HepG2 (cell line): ENCODE results near the gene C2orf80. TPM values are rescaled to one million over a fixed set of nuclear protein-coding genes. Genes with fewer than 3 reads are reported as not detected.
A peak's percentile ranks its signal among the peaks of the same experiment; 100 is the strongest.

Experiments
- ATAC-seq: fragments of 200-7000 bp; cut with Tn5 transposase; 3 replicates; pipeline ENCODE4 v1.9.1; 2020; ENCODE audit warnings: mild to moderate bottlenecking, moderate library complexity
- BruUV-seq: library from RNA; stranded (reverse); fragments of 400-500 nt; replicated peaks from 2 replicates; lab custom pipeline; 2021; lab: Mats Ljungman, UMichigan
- CTCF ChIA-PET: fragments of 300-600 bp; formaldehyde crosslinking; extraction: SDS; loops from one replicate; lab custom pipeline; 2021; ENCODE audit warnings: low total read pairs, inconsistent platforms, low intra/inter-chr PET ratio; lab: Yijun Ruan, JAX
- POLR2A ChIA-PET: fragments of 350-600 bp; sonication (Branson Sonifier 250); formaldehyde crosslinking; loops from one replicate; lab custom pipeline; 2020; ENCODE audit warnings: antibody characterized with exemption, inconsistent platforms; lab: Yijun Ruan, JAX
- DNase-seq: peaks from one replicate; pipeline ENCODE4 v3.0.0-alpha.2; 2015; ENCODE audit warnings: low spot score
- FAIRE-seq: peaks from 3 replicates; lab custom pipeline; 2011; peaks lifted over from hg19 to GRCh38; lab: Jason Lieb, UNC
- H2AFZ ChIP-seq: one replicate; pipeline ENCODE4 v1.6.1; 2011; ENCODE audit warnings: low read length, inconsistent platforms
- H3K27ac ChIP-seq: fragments of 300-600 bp; 3 replicates; pipeline ENCODE4 v1.8.0; 2011; ENCODE audit warnings: mixed run types, mild to moderate bottlenecking, mixed read lengths, low read length, inconsistent platforms; ENCODE audit not compliant: insufficient read depth; ENCODE audit errors: extremely low read length
- H3K27me3 ChIP-seq, 2 experiments: fragments of 200-600 bp in 1 of 2; 2 replicates in 1 of 2; 3 replicates in 1 of 2; pipeline versions ENCODE4 v1.6.0 to v1.8.0; 2011; ENCODE audit warnings: low read length in 2 of 2, mild to moderate bottlenecking in 2 of 2, moderate library complexity in 2 of 2, inconsistent platforms in 1 of 2; ENCODE audit not compliant: insufficient read depth in 2 of 2, control insufficient read depth in 1 of 2
- H3K36me3 ChIP-seq, 2 experiments: fragments of 200-600 bp in 1 of 2; replicated peaks in 1 of 2; 2 replicates in 1 of 2; 3 replicates in 1 of 2; pipeline versions ENCODE4 v1.5.1 to v1.8.0; 2011; ENCODE audit warnings: low read length in 2 of 2, inconsistent platforms in 1 of 2; ENCODE audit not compliant: insufficient read depth in 2 of 2, control insufficient read depth in 1 of 2
- H3K4me1 ChIP-seq: 2 replicates; pipeline ENCODE4 v1.5.1; 2012; ENCODE audit warnings: low read length, inconsistent platforms; ENCODE audit not compliant: insufficient read depth
- H3K4me2 ChIP-seq: 2 replicates; pipeline ENCODE4 v1.6.0; 2011; ENCODE audit warnings: low read depth, low read length, inconsistent platforms
- H3K4me3 ChIP-seq, 3 experiments: fragments of 200-600 bp in 1 of 3; sonication (generic), shearing (Covaris generic) in 1 of 3; replicated peaks in 1 of 3; 2 replicates each; pipeline ENCODE4 v1.5.1; 2011 to 2016; ENCODE audit warnings: low read length in 3 of 3, inconsistent platforms in 2 of 3, low read depth in 2 of 3, mild to moderate bottlenecking in 2 of 3, control low read depth in 1 of 3, mixed read lengths in 1 of 3; ENCODE audit not compliant: insufficient read depth in 1 of 3
- H3K79me2 ChIP-seq: one replicate; pipeline ENCODE4 v1.6.1; 2011; ENCODE audit warnings: low read length, inconsistent platforms; ENCODE audit not compliant: insufficient read depth
- H3K9ac ChIP-seq: 2 replicates; pipeline ENCODE4 v1.6.0; 2011; ENCODE audit warnings: mild to moderate bottlenecking, low read depth, low read length, inconsistent platforms; ENCODE audit not compliant: insufficient read depth
- H3K9me3 ChIP-seq: 2 replicates; pipeline ENCODE4 v1.5.1; 2012; ENCODE audit warnings: mild to moderate bottlenecking, low read length
- H4K20me1 ChIP-seq: 2 replicates; pipeline ENCODE4 v1.6.0; 2011; ENCODE audit warnings: inconsistent platforms, mild to moderate bottlenecking, low read length, moderate library complexity; ENCODE audit not compliant: insufficient read depth
- BRCA1 ChIP-seq: sonication (generic); formaldehyde crosslinking; IDR thresholded peaks from 2 replicates; pipeline ENCODE4 v1.4.0; 2020; ENCODE audit warnings: missing genetic modification reagents
- ELK4 ChIP-seq: sonication (generic); formaldehyde crosslinking; IDR thresholded peaks from 2 replicates; pipeline ENCODE4 v1.9.0; 2021; ENCODE audit warnings: missing genetic modification reagents, borderline replicate concordance
- KLF16 ChIP-seq, 2 experiments: sonication (generic) in 1 of 2; formaldehyde crosslinking in 1 of 2; IDR thresholded peaks; 2 replicates each; pipeline versions ENCODE4 v1.6.1 to v1.8.0; 2016 to 2023; ENCODE audit warnings: missing genetic modification reagents in 2 of 2, missing compliant biosample characterization in 1 of 2
- NCOA1 ChIP-seq: sonication (generic); formaldehyde crosslinking; IDR thresholded peaks from 2 replicates; pipeline ENCODE4 v1.9.0; 2021; ENCODE audit warnings: missing genetic modification reagents
- ZMYM3 ChIP-seq: sonication (generic); formaldehyde crosslinking; IDR thresholded peaks from 2 replicates; pipeline ENCODE4 v1.5.1; 2020; ENCODE audit warnings: mild to moderate bottlenecking, missing genetic modification reagents
- ZUFSP ChIP-seq: sonication (generic); formaldehyde crosslinking; IDR thresholded peaks from 2 replicates; pipeline ENCODE4 v1.9.0; 2021; ENCODE audit warnings: missing genetic modification reagents, mild to moderate bottlenecking, borderline replicate concordance
- WGBS: methylation state at CpG from one replicate; pipeline ENCODE4 v1.1.6; 2017; ENCODE audit warnings: low lambda C conversion rate; 5-methylcytosine and 5-hydroxymethylcytosine counted together
- in situ Hi-C: cut with HindIII; loops from 2 replicates; pipeline ENCODE4 v1.10.0; 2017; ENCODE audit warnings: low pct_unique_long_range_greater_than_20kb; ENCODE audit not compliant: extremely low pct_ligation_motif_present
- intact Hi-C: fragments of 100-400 bp; cut with micrococcal nuclease; formaldehyde crosslinking; loops from one replicate; pipeline ENCODE4 v1.10.0; 2022; ENCODE audit not compliant: unreplicated experiment
- polyA plus RNA-seq, 8 experiments: library from polyadenylated mRNA; depleted of rRNA in 3 of 8; stranded (reverse) in 7 of 8; unstranded in 1 of 8; fragments of >200 nt; fragmentation: Illumina TruSeq in 4 of 8; extraction: Trizol in 4 of 8; gene quantifications; 2 replicates each; pipeline versions ENCODE4 v1.2.1 to v1.2.3, GENCODE V29; 2011 to 2016; ENCODE audit warnings: low read depth in 4 of 8, missing spikeins in 1 of 8, mixed read lengths in 1 of 8; ENCODE audit not compliant: insufficient read depth in 1 of 8
- total RNA-seq, 5 experiments: library from RNA; depleted of rRNA; stranded (reverse); fragments of >200 nt; fragmentation: Illumina TruSeq; extraction: Trizol; gene quantifications; 2 replicates each; pipeline ENCODE4 v1.2.3, GENCODE V29; 2016; ENCODE audit warnings: low read depth in 1 of 5
- TF ChIP-seq, protein P1 (sequence below), 2 experiments: fragments of 450-650 bp in 1 of 2; sonication (generic) in 1 of 2; formaldehyde crosslinking in 1 of 2; IDR thresholded peaks; 2 replicates each; pipeline versions ENCODE4 v1.6.1 to v1.8.0; 2016 to 2022; ENCODE audit warnings: antibody characterized with exemption in 1 of 2, mild to moderate bottlenecking in 1 of 2, missing genetic modification reagents in 1 of 2
- TF ChIP-seq, protein P2 (sequence below): sonication (generic); formaldehyde crosslinking; IDR thresholded peaks from 2 replicates; pipeline ENCODE4 v1.5.1; 2020; ENCODE audit warnings: missing genetic modification reagents, mild to moderate bottlenecking, borderline replicate concordance

C2orf80 gene
- total and polyA plus RNA-seq, 2 of the 13 experiments (the other 11 are each of a cell fraction or from before 2014, with no cell fraction given): not detected

GRCh38 chr2:208130712-208131110, 59.1 kb downstream of the C2orf80 start:
- Histone ChIP-seq H3K4me3 (peak overlapping the region; percentile 46 to 51 (median 46); a peak in 4 of 6 replicates), H3K4me2 (peak overlapping the region; percentile 82), H3K9me3 (no peaks in the 10 kb centered on the region), H3K27me3 (no peaks in the 10 kb centered on the region), H2AFZ (peak overlapping the region; percentile 24), H3K4me1 (peaks cover 34% of the 10 kb centered on the region), H3K27ac (peak overlapping the region; percentile 71), H3K79me2 (no peaks in the 10 kb centered on the region), H3K36me3 (no peaks in the 10 kb centered on the region), H3K9ac (peak overlapping the region; percentile 59), H4K20me1 (no peaks in the 10 kb centered on the region)
- intact Hi-C loops (loop anchor here (1.0 kb wide), 2 partner anchors 13 to 251 kb away; no protein-coding TSS in a partner anchor), in situ Hi-C loops (no loop called here)
- POLR2A ChIA-PET: interaction anchor here (0.9 to 1.4 kb wide), 4 partner anchors 12 to 135 kb away, joined by 5 to 11 read pairs (median 8); partner anchors contain the start of genes IDH1 and PIKFYVE
- ATAC-seq (no peak), DNase-seq (no peak), FAIRE-seq (no peak)
- 76% methylated on average over 6 of the region's 6 CpGs for WGBS
- CTCF ChIA-PET: no interaction called here
- no TSS peak for BruUV-seq
- no peak for TF ChIP-seq ZMYM3 (CRISPR knock-in tag)
- TF ChIP-seq KLF16 (CRISPR knock-in tag; IDR thresholded peaks at IDR 0.05): peak in 1 of 2 experiments; percentile 4; a peak in 1 of 4 replicates
- no peak for TF ChIP-seq ZUFSP (CRISPR knock-in tag)
- TF ChIP-seq, protein P1, sequence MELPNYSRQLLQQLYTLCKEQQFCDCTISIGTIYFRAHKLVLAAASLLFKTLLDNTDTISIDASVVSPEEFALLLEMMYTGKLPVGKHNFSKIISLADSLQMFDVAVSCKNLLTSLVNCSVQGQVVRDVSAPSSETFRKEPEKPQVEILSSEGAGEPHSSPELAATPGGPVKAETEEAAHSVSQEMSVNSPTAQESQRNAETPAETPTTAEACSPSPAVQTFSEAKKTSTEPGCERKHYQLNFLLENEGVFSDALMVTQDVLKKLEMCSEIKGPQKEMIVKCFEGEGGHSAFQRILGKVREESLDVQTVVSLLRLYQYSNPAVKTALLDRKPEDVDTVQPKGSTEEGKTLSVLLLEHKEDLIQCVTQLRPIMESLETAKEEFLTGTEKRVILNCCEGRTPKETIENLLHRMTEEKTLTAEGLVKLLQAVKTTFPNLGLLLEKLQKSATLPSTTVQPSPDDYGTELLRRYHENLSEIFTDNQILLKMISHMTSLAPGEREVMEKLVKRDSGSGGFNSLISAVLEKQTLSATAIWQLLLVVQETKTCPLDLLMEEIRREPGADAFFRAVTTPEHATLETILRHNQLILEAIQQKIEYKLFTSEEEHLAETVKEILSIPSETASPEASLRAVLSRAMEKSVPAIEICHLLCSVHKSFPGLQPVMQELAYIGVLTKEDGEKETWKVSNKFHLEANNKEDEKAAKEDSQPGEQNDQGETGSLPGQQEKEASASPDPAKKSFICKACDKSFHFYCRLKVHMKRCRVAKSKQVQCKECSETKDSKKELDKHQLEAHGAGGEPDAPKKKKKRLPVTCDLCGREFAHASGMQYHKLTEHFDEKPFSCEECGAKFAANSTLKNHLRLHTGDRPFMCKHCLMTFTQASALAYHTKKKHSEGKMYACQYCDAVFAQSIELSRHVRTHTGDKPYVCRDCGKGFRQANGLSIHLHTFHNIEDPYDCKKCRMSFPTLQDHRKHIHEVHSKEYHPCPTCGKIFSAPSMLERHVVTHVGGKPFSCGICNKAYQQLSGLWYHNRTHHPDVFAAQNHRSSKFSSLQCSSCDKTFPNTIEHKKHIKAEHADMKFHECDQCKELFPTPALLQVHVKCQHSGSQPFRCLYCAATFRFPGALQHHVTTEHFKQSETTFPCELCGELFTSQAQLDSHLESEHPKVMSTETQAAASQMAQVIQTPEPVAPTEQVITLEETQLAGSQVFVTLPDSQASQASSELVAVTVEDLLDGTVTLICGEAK (IDR thresholded peaks at IDR 0.05): no peak
- TF ChIP-seq, protein P1 (CRISPR knock-in tag; IDR thresholded peaks at IDR 0.05): no peak
- TF ChIP-seq ELK4 (CRISPR knock-in tag): no peak
- no peak for TF ChIP-seq BRCA1 (CRISPR knock-in tag)
- TF ChIP-seq, protein P2, sequence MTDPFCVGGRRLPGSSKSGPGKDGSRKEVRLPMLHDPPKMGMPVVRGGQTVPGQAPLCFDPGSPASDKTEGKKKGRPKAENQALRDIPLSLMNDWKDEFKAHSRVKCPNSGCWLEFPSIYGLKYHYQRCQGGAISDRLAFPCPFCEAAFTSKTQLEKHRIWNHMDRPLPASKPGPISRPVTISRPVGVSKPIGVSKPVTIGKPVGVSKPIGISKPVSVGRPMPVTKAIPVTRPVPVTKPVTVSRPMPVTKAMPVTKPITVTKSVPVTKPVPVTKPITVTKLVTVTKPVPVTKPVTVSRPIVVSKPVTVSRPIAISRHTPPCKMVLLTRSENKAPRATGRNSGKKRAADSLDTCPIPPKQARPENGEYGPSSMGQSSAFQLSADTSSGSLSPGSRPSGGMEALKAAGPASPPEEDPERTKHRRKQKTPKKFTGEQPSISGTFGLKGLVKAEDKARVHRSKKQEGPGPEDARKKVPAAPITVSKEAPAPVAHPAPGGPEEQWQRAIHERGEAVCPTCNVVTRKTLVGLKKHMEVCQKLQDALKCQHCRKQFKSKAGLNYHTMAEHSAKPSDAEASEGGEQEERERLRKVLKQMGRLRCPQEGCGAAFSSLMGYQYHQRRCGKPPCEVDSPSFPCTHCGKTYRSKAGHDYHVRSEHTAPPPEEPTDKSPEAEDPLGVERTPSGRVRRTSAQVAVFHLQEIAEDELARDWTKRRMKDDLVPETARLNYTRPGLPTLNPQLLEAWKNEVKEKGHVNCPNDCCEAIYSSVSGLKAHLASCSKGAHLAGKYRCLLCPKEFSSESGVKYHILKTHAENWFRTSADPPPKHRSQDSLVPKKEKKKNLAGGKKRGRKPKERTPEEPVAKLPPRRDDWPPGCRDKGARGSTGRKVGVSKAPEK: no peak
- TF ChIP-seq NCOA1 (CRISPR knock-in tag): peak; percentile 16; the same call in 1 of the 2 replicates
